Measurements from ENCODE around the gene TRMT11.
"Not testable (repeated sequence)": the region's sequence is repeated elsewhere in the genome, so short reads cannot be mapped to it uniquely, and the experiment has no call there.

Gene TRMT11

GRCh38 chr6:125986301-125987025, at the start of gene TRMT11:
TSS of gene TRMT11 (plus strand) at chr6:125986540. CDS start at chr6:125986551, 11 bp downstream.
- DNase-seq: peak; percentile 76

- no peak for DNase-seq
Measured at GRCh38 chr6:125939026-125939425, 47.3 kb upstream of the TRMT11 start.

- DNase-seq: no peak
Measured at GRCh38 chr6:125939791-125940190, 46.5 kb upstream of the TRMT11 start.

GRCh38 chr6:125940247-125941041, 45.9 kb upstream of the TRMT11 start:
- DNase-seq: no peak

GRCh38 chr6:125942672-125943527, 43.4 kb upstream of the TRMT11 start:
- DNase-seq: no peak

GRCh38 chr6:125943528-125944433, 42.6 kb upstream of the TRMT11 start:
- no peak for DNase-seq

GRCh38 chr6:125944434-125944816, 41.9 kb upstream of the TRMT11 start:
- DNase-seq: no peak

- DNase-seq: no peak
Measured at GRCh38 chr6:125944896-125945295, 41.4 kb upstream of the TRMT11 start.

- DNase-seq: no peak
Measured at GRCh38 chr6:125945378-125946141, 40.8 kb upstream of the TRMT11 start.

- DNase-seq: no peak
Measured at GRCh38 chr6:125947615-125948014, 38.7 kb upstream of the TRMT11 start.

- DNase-seq: no peak
Measured at GRCh38 chr6:125948455-125948854, 37.9 kb upstream of the TRMT11 start.

GRCh38 chr6:125949069-125949468, 37.3 kb upstream of the TRMT11 start:
- no peak for DNase-seq

- DNase-seq: no peak
Measured at GRCh38 chr6:125950293-125950692, 36.0 kb upstream of the TRMT11 start.

- not testable (repeated sequence) for DNase-seq
Measured at GRCh38 chr6:125950716-125951115, 35.6 kb upstream of the TRMT11 start.

GRCh38 chr6:125951323-125951722, 35.0 kb upstream of the TRMT11 start:
- DNase-seq: no peak

GRCh38 chr6:125952764-125953501, 33.4 kb upstream of the TRMT11 start:
- peak; percentile 4 for DNase-seq

- no peak for DNase-seq
Measured at GRCh38 chr6:125953502-125953875, 32.9 kb upstream of the TRMT11 start.

- DNase-seq: no peak
Measured at GRCh38 chr6:125954735-125955339, 31.5 kb upstream of the TRMT11 start.

GRCh38 chr6:125955973-125956372, 30.4 kb upstream of the TRMT11 start:
- no peak for DNase-seq

All from stimulated activated CD4-positive, alpha-beta T cell treated with anti-CD3 and anti-CD28 coated beads, Interleukin-12 subunit alpha, Interleukin-12 subunit beta, amount 100 ng/mL, for 4 hours (primary cell).